Tibial nerve (tissue), 4 donors: ENCODE data around the gene AQP1. TPM values are rescaled to one million over a fixed set of nuclear protein-coding genes. Genes with fewer than 3 reads are reported as not detected.

ENCODE experiments used
- DNase-seq, 2 donors: peaks; one replicate each; pipeline ENCODE4 v3.0.0-alpha.2; 2019; ENCODE audit warnings: low spot score in 2 of 2
- H3K27ac ChIP-seq, 4 donors: fragments of 200-600 bp; sonication (generic) in 3 of 4; one replicate each; pipeline ENCODE4 v1.5.1; 2017 to 2019; ENCODE audit warnings: mild to moderate bottlenecking in 1 of 4
- H3K27me3 ChIP-seq, 2 donors: fragments of 200-600 bp; sonication (generic) in 1 of 2; one replicate each; pipeline versions ENCODE4 v1.5.1 to v1.6.0; 2017 to 2019
- H3K36me3 ChIP-seq, 3 donors: fragments of 200-600 bp; sonication (generic); one replicate each; pipeline ENCODE4 v1.5.1; 2018 to 2019
- H3K4me1 ChIP-seq, 4 donors: fragments of 200-600 bp; sonication (generic) in 3 of 4; one replicate each; pipeline ENCODE4 v1.5.1; 2017 to 2019
- H3K4me3 ChIP-seq, 4 donors: fragments of 200-600 bp; sonication (generic) in 3 of 4; one replicate each; pipeline ENCODE4 v1.5.1; 2017 to 2019; ENCODE audit warnings: mild to moderate bottlenecking in 1 of 4, moderate library complexity in 1 of 4
- H3K9me3 ChIP-seq, 4 donors: fragments of 200-600 bp; sonication (generic) in 3 of 4; one replicate each; pipeline ENCODE4 v1.5.1; 2017 to 2019
- EP300 ChIP-seq, 2 donors: sonication (generic); formaldehyde crosslinking; IDR thresholded peaks; one replicate each; pipeline ENCODE4 v1.6.1; 2017; ENCODE audit warnings: antibody characterized with exemption in 2 of 2, mild to moderate bottlenecking in 1 of 2
- POLR2A ChIP-seq, 2 donors: fragments of 450-650 bp; IDR thresholded peaks; one replicate each; pipeline ENCODE4 v1.6.1; 2017; ENCODE audit warnings: antibody characterized with exemption in 2 of 2, mild to moderate bottlenecking in 2 of 2, moderate library complexity in 2 of 2
- WGBS, 2 donors: methylation state at CpG; one replicate each; pipeline ENCODE4 v1.1.5; 2018; 5-methylcytosine and 5-hydroxymethylcytosine counted together
- total RNA-seq, 4 donors: library from RNA; depleted of rRNA; stranded (reverse); fragments of >200 nt; gene quantifications; one replicate each; pipeline ENCODE4 v1.1.0, GENCODE V29; 2016
- TF ChIP-seq, protein P1 (sequence below), 5 experiments: fragments of 200-600 bp in 3 of 5; fragments of 450-650 bp in 2 of 5; sonication (generic) in 3 of 5; IDR thresholded peaks; one replicate each; pipeline ENCODE4 v1.5.1; 2016 to 2019; ENCODE audit warnings: antibody characterized with exemption in 5 of 5, mild to moderate bottlenecking in 3 of 5, moderate library complexity in 2 of 5

Gene AQP1
- total RNA-seq, 4 donors from 2014 or later: 352 to 818 (median 624) TPM

DNA sequence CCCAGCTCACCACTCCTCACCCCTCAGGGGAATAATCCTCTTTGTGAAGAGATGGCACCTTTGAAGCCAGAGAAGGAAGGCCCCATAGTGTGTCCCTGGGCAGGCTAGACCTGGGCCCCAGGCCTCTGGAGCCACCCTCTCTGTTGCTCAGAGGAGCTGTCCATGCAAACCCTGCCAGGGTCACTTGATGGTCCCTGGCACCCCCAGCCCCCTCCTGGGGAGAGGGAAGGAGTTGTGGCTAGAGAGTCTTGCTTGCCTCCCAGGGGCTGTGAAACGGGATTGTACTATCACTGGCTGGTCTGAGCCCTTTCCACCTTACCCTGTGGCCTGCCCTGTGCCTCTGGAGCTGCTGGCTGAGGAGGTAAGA lies 57.9 kb downstream of the AQP1 start:
- Histone ChIP-seq H3K9me3 (no peaks in the 10 kb centered on the region), H3K36me3 (no peaks in the 10 kb centered on the region), H3K4me3 (no peak overlapping the region), H3K4me1 (no peaks in the 10 kb centered on the region), H3K27ac (no peak overlapping the region), H3K27me3 (peaks cover 0 to 9% of the 10 kb centered on the region in 2 donors)
- DNase-seq: no peak
- TF ChIP-seq, protein P1, sequence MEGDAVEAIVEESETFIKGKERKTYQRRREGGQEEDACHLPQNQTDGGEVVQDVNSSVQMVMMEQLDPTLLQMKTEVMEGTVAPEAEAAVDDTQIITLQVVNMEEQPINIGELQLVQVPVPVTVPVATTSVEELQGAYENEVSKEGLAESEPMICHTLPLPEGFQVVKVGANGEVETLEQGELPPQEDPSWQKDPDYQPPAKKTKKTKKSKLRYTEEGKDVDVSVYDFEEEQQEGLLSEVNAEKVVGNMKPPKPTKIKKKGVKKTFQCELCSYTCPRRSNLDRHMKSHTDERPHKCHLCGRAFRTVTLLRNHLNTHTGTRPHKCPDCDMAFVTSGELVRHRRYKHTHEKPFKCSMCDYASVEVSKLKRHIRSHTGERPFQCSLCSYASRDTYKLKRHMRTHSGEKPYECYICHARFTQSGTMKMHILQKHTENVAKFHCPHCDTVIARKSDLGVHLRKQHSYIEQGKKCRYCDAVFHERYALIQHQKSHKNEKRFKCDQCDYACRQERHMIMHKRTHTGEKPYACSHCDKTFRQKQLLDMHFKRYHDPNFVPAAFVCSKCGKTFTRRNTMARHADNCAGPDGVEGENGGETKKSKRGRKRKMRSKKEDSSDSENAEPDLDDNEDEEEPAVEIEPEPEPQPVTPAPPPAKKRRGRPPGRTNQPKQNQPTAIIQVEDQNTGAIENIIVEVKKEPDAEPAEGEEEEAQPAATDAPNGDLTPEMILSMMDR (IDR thresholded peaks at IDR 0.05): no peak
- TF ChIP-seq EP300 (IDR thresholded peaks at IDR 0.05): no peak
- no peak for TF ChIP-seq POLR2A (IDR thresholded peaks at IDR 0.05)
- WGBS, 2 donors: 100% methylated on average over 1 of the region's 1 CpG; no CpG with 5 or more reads in 1 of the 2 donors

DNA sequence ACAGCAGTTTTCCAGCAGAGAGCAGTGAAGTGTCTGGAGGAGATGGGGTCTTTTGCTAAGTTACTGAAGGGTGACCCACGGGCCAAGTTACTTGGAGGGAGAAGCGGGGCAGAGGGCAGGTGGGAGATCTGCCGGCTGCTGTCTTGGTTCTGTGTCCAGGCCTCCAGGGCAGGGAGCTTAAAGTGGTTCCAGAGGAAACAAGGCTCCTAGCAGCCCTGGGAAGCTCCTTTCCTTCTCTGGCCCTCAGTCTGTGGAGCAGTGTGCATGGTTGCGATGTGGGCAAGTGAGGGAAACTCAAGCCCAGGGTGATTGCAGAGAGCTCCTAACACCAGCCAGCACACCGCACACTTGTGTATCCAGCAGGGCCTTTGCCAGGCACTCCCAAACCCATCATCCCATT lies 58.4 kb downstream of the AQP1 start:
- Histone ChIP-seq H3K27me3 (peaks cover 0 to 9% of the 10 kb centered on the region in 2 donors), H3K4me3 (no peak overlapping the region), H3K4me1 (peaks cover 0 to 3% (median 0%) of the 10 kb centered on the region in 4 donors), H3K27ac (no peak overlapping the region), H3K36me3 (no peaks in the 10 kb centered on the region), H3K9me3 (no peaks in the 10 kb centered on the region)
- WGBS, 2 donors: 92 to 95% methylated on average over 5 of the region's 5 CpGs
- TF ChIP-seq, protein P1 (IDR thresholded peaks at IDR 0.05): no peak
- TF ChIP-seq POLR2A (IDR thresholded peaks at IDR 0.05) (no peak), EP300 (IDR thresholded peaks at IDR 0.05) (no peak)
- DNase-seq: no peak

DNA sequence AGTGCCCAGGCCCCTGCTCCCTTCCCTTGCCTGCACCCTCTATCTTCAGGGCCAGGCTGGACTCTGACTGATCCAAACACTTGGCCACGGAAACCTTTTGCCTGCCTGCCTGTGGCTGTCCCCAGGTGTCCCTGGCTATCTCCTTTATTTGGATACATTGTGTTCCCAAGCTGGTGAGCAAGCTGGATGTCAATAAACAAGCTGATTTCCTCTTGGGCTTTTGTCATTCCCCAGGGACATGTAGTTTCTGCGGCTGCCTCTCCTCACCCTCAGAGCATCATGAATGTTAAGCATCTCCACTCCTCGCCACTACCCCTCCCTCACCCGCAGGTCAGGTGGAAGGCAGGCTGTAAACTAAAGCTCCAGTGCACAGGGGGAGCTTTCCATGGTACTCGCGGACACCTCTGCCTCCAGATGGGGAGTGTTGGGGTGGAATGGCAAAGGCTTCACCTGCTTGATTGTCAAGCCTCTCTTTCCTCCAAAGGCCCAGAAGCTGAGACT lies 59.0 kb downstream of the AQP1 start:
- Histone ChIP-seq H3K27me3 (peaks cover 0 to 9% of the 10 kb centered on the region in 2 donors), H3K4me1 (peaks cover 0 to 6% (median 0%) of the 10 kb centered on the region in 4 donors), H3K9me3 (no peaks in the 10 kb centered on the region), H3K36me3 (no peaks in the 10 kb centered on the region), H3K27ac (no peak overlapping the region), H3K4me3 (no peak overlapping the region)
- TF ChIP-seq, protein P1 (IDR thresholded peaks at IDR 0.05): no peak
- no peak for TF ChIP-seq EP300 (IDR thresholded peaks at IDR 0.05)
- no peak for TF ChIP-seq POLR2A (IDR thresholded peaks at IDR 0.05)
- WGBS, 2 donors: 41 to 42% methylated on average over 6 of the region's 6 CpGs
- no peak for DNase-seq

DNA sequence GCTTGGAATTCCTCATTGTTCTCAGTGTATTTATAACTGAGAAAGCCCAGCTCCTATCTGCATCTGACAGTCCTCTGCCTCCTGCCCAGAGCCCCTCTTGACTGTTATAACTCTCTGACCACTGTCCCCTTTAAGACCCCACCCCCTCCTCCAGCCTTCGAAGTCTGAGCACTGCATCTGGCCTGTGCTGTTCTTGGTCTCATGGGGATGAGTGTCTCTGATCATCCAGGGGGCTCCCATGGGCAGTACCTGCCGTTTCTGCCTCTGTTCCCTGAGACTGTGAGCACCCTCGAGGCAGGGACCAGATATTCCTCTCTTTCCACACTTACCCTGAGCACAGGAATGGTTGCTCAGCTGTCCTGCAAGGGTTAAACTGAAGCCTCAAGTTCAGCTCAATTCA lies 59.8 kb downstream of the AQP1 start:
- no peak for DNase-seq
- H3K4me1 ChIP-seq: peaks cover 0 to 6% (median 0%) of the 10 kb centered on the region in 4 donors
- no peaks in the 10 kb centered on the region for H3K36me3 ChIP-seq
- no peak overlapping the region for H3K27ac ChIP-seq
- no peaks in the 10 kb centered on the region for H3K9me3 ChIP-seq
- peaks cover 0 to 9% of the 10 kb centered on the region in 2 donors for H3K27me3 ChIP-seq
- TF ChIP-seq, protein P1 (IDR thresholded peaks at IDR 0.05): no peak
- no peak for TF ChIP-seq EP300 (IDR thresholded peaks at IDR 0.05)
- no peak for TF ChIP-seq POLR2A (IDR thresholded peaks at IDR 0.05)
- WGBS, 2 donors: 35 to 42% methylated on average over 3 of the region's 3 CpGs
- H3K4me3 ChIP-seq: no peak overlapping the region

DNA sequence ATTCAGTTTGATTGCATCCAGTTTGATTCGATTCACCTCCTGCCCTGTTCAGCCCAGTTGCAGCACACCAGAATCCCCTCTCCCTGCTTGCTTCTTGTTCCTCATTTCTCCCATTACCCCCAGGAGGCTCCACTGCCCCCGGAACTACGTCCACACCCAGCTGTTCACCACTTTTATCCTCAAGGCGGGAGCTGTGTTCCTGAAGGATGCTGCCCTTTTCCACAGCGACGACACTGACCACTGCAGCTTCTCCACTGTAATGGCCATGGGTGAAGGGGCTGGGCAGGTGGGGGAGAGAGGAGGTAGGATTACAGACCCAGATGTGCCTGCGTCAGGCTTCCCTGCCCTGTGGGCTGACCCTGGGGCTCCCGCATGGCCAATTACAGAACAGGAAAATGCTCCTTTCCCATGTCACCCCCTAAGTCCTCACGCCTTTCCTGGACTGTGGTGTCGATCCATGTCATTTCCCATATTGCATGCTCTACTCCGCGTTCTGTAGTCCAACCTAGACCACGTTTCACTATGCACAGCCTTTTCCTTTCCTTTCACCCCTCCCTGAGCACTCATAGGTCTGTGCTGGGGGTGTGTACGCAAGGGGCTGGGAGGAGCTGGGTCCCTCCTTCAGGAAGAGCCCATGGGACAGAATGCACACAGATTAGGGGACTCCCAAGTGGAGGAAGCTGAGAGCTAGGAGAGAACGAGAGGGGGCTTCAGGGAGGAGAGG lies 60.3 kb downstream of the AQP1 start:
- Histone ChIP-seq H3K9me3 (no peaks in the 10 kb centered on the region), H3K27me3 (peaks cover 0 to 9% of the 10 kb centered on the region in 2 donors)

More for the DNA sequence above, 60.3 kb downstream of the AQP1 start:
- Histone ChIP-seq H3K27ac (no peak overlapping the region), H3K4me3 (no peak overlapping the region), H3K36me3 (no peaks in the 10 kb centered on the region), H3K4me1 (peaks cover 0 to 6% (median 0%) of the 10 kb centered on the region in 4 donors)
- TF ChIP-seq EP300 (IDR thresholded peaks at IDR 0.05) (no peak), POLR2A (IDR thresholded peaks at IDR 0.05) (no peak)
- TF ChIP-seq, protein P1 (IDR thresholded peaks at IDR 0.05): no peak
- WGBS, 2 donors: 43 to 48% methylated on average over 15 of the region's 15 CpGs
- DNase-seq: no peak
